ENCODE data around the gene AFF3. TPM values are rescaled to one million over a fixed set of nuclear protein-coding genes. Genes with fewer than 3 reads are reported as not detected.

AFF3 gene
- total RNA-seq, 2 experiments from 2014 or later = 3.1 to 3.5 TPM

DNA sequence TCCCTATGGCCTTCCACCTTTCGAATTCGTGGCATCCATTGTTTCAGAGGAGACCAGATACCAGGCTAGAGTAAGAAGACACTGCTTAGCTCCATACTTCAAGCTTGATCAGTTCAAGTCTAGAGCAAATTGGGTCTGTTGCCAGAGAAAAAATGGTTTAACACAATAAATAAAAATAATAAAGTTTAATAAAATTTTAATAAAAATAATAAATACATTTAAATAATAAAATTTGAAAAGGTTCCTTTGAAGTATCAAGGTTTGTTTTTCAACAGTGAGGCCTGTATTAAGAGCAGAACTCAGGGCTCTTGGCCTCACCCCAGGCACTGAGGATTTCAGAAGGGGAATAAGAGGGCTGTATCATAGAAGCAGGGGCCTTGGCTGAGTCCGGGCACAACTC lies 547.0 kb downstream of the AFF3 start:
- CTCF ChIA-PET = no interaction called here

DNA sequence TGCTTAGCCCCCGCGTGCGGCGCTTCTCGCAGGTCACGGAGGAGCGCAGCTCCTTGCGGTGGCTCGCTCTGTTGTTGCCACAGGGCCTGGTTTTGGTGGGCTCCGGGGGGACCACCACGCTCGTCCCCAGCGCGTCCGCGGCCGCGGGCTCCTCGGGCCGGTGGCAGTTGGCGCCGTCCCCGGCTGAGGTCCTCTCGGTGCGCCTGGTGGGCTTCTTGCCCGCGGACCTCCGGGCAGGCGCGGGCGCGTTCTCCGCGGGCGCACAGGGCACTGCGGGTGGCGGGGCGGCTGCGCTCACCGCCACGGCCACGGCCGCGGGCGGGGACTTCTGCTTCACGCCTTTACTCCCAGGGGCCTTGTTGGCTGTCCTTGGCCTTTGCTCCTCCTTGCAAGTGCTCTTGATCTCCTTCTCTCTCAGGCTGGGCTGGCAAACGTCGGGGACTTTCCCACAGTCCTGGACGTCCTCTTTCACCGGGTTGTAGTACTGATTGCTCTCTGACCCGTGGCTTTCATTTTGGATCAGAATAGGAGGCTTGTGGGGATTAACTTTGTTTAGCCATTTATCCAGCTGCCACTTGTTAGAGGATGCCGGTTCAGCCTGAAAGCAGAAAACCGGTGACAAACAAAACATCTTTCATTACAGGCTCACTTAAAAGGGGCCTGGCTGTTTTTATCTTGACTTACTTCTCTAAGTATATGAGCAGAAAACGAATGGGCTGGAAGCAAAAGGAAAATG lies 548.5 kb downstream of the AFF3 start:
- ATAC-seq (no peak), DNase-seq (no peak)
- intact Hi-C loops (cut with micrococcal nuclease) = no loop called here
- ChIA-PET CTCF (no interaction called here), POLR2A (no interaction called here)
- TF ChIP-seq, protein P1, sequence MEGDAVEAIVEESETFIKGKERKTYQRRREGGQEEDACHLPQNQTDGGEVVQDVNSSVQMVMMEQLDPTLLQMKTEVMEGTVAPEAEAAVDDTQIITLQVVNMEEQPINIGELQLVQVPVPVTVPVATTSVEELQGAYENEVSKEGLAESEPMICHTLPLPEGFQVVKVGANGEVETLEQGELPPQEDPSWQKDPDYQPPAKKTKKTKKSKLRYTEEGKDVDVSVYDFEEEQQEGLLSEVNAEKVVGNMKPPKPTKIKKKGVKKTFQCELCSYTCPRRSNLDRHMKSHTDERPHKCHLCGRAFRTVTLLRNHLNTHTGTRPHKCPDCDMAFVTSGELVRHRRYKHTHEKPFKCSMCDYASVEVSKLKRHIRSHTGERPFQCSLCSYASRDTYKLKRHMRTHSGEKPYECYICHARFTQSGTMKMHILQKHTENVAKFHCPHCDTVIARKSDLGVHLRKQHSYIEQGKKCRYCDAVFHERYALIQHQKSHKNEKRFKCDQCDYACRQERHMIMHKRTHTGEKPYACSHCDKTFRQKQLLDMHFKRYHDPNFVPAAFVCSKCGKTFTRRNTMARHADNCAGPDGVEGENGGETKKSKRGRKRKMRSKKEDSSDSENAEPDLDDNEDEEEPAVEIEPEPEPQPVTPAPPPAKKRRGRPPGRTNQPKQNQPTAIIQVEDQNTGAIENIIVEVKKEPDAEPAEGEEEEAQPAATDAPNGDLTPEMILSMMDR (IDR thresholded peaks at IDR 0.05) = no peak
- Mint-ChIP-seq H3K4me3 (no peak overlapping the region), H3K27ac (no peak overlapping the region), H3K4me1 (ENCODE audit: low read depth) (no peaks in the 10 kb centered on the region), H3K27me3 (no peaks in the 10 kb centered on the region), H3K9me3 (no peaks in the 10 kb centered on the region), H3K36me3 (ENCODE audit: low read depth) (no peaks in the 10 kb centered on the region)

More for the DNA sequence above, 547.0 kb downstream of the AFF3 start:
- intact Hi-C loops (cut with micrococcal nuclease) = no loop called here
- TF ChIP-seq, protein P1 (IDR thresholded peaks at IDR 0.05) = no peak
- Mint-ChIP-seq H3K4me1 (ENCODE audit: low read depth) (no peaks in the 10 kb centered on the region), H3K27me3 (no peaks in the 10 kb centered on the region), H3K27ac (no peak overlapping the region), H3K4me3 (no peak overlapping the region), H3K36me3 (ENCODE audit: low read depth) (no peaks in the 10 kb centered on the region), H3K9me3 (no peaks in the 10 kb centered on the region)
- ATAC-seq (no peak), DNase-seq (no peak)
- POLR2A ChIA-PET = no interaction called here

DNA sequence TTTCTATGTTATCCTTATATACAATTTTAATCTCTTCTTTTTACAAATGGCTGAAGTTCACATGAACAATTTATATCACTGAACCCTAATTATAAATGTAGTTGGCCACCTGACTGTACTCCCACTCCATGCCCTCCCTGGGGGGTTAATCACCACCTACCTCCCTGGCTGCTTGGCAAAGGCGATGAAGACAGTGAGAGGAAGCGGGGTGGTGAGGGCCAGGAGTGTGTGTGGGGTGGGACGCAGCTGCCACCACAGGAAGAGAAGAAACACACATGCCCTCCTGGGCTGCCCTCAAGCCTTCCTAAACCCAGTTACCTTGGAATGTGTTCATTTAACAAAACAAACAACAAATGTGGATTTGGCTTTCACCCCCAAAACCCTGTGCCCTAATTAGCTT lies 565.6 kb downstream of the AFF3 start:
- no peaks in the 10 kb centered on the region for H3K9me3 Mint-ChIP-seq
- POLR2A ChIA-PET = no interaction called here

DNA sequence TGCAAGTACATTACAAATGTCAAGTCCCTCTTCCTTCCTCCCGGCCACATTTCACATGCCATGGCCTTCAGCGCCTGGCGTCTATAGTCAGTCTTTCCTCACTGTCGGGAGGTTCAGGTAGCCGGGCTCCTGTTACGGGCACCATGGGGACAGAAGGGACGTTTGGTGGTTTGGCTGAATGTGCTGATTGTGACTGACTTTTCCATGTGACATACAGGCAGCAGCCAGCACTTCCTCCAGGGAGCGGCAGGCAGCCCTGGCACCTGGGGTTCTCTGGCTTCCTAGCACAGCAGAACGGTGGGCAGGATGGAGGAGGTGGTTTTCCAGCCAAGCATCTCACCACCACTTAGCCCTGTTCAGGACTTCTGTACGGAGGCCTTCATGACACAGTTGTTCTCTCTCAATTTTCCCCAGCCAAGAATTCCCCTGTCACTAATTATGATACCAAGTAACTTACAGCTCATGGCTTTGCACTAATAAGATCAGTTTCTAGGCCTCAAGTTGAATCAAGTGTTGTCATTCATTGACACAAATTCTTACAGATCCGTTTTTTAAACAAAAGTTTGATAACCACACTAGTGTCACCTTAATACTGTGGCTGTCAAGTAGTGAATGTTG lies 568.6 kb downstream of the AFF3 start:
- CTCF ChIA-PET = interaction anchor here (2.2 kb wide), 1 partner anchor 15 kb away, joined by 7 read pairs; no protein-coding TSS in a partner anchor
- no peaks in the 10 kb centered on the region for H3K9me3 Mint-ChIP-seq
- H3K36me3 Mint-ChIP-seq (ENCODE audit: low read depth) = no peaks in the 10 kb centered on the region
- TF ChIP-seq, protein P1 (IDR thresholded peaks at IDR 0.05) = no peak
- H3K27me3 Mint-ChIP-seq = no peaks in the 10 kb centered on the region
- no peak overlapping the region for H3K4me3 Mint-ChIP-seq
- POLR2A ChIA-PET = no interaction called here
- no peak for DNase-seq
- no peak for ATAC-seq
- H3K27ac Mint-ChIP-seq = no peak overlapping the region
- no peaks in the 10 kb centered on the region for H3K4me1 Mint-ChIP-seq (ENCODE audit: low read depth)
- intact Hi-C loops (cut with micrococcal nuclease) = no loop called here

More for the DNA sequence above, 565.6 kb downstream of the AFF3 start:
- CTCF ChIA-PET = no interaction called here
- Mint-ChIP-seq H3K27me3 (no peaks in the 10 kb centered on the region), H3K36me3 (ENCODE audit: low read depth) (no peaks in the 10 kb centered on the region), H3K4me3 (no peak overlapping the region), H3K27ac (no peak overlapping the region), H3K4me1 (ENCODE audit: low read depth) (no peaks in the 10 kb centered on the region)
- DNase-seq (no peak), ATAC-seq (no peak)
- TF ChIP-seq, protein P1 (IDR thresholded peaks at IDR 0.05) = no peak
- intact Hi-C loops (cut with micrococcal nuclease) = no loop called here

All from activated CD8-positive, alpha-beta T cell treated with anti-CD3 and anti-CD28 coated beads for 36 hours (primary cell).